Ishikawa (cell line): Measurements from ENCODE around the gene LPAR4.

Experiments
- TAF1 ChIP-seq: IDR thresholded peaks from 2 replicates; pipeline ENCODE4 v1.6.1; 2012; ENCODE audit warnings: low read depth, mild to moderate bottlenecking
- YY1 ChIP-seq: IDR thresholded peaks from 2 replicates; pipeline ENCODE4 v1.6.1; 2012; ENCODE audit warnings: low read depth
- TF ChIP-seq, protein P1 (sequence below): IDR thresholded peaks from 2 replicates; pipeline ENCODE4 v1.6.1; 2012; ENCODE audit warnings: low read depth, mild to moderate bottlenecking

DNA sequence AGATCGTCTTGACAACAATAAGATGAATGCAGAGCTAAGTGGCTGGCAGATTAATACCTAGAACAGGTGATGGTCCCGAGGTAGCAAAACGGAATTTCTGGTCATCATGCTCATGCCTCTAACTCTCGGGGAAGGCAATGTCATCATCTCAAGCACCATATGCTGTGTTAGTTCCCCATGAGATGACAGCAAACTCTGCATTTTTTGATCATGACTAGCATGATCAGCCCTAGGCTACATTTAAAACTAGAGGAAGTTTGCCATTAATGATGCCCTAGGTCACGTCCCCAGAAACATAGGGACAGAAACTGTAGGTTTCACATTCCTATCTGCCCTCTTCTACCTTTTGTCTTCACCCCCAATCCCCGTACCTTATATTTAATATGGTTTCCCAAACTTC lies 11.6 kb downstream of the LPAR4 start:
- TF ChIP-seq TAF1 (no peak), YY1 (no peak)
- TF ChIP-seq, protein P1, sequence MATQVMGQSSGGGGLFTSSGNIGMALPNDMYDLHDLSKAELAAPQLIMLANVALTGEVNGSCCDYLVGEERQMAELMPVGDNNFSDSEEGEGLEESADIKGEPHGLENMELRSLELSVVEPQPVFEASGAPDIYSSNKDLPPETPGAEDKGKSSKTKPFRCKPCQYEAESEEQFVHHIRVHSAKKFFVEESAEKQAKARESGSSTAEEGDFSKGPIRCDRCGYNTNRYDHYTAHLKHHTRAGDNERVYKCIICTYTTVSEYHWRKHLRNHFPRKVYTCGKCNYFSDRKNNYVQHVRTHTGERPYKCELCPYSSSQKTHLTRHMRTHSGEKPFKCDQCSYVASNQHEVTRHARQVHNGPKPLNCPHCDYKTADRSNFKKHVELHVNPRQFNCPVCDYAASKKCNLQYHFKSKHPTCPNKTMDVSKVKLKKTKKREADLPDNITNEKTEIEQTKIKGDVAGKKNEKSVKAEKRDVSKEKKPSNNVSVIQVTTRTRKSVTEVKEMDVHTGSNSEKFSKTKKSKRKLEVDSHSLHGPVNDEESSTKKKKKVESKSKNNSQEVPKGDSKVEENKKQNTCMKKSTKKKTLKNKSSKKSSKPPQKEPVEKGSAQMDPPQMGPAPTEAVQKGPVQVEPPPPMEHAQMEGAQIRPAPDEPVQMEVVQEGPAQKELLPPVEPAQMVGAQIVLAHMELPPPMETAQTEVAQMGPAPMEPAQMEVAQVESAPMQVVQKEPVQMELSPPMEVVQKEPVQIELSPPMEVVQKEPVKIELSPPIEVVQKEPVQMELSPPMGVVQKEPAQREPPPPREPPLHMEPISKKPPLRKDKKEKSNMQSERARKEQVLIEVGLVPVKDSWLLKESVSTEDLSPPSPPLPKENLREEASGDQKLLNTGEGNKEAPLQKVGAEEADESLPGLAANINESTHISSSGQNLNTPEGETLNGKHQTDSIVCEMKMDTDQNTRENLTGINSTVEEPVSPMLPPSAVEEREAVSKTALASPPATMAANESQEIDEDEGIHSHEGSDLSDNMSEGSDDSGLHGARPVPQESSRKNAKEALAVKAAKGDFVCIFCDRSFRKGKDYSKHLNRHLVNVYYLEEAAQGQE: no peak
